HepG2 (cell line): ENCODE measurements around the gene DPY19L1. TPM values are rescaled to one million over a fixed set of nuclear protein-coding genes. Genes with fewer than 3 reads are reported as not detected.
"Not testable (repeated sequence)": the region's sequence is repeated elsewhere in the genome, so short reads cannot be mapped to it uniquely, and the experiment has no call there.

Source experiments
- ATAC-seq: fragments of 200-7000 bp; cut with Tn5 transposase; 3 replicates; pipeline ENCODE4 v1.9.1; 2020; ENCODE audit warnings: mild to moderate bottlenecking, moderate library complexity
- BruUV-seq: library from RNA; stranded (reverse); fragments of 400-500 nt; replicated peaks from 2 replicates; lab custom pipeline; 2021; lab: Mats Ljungman, UMichigan
- CTCF ChIA-PET: fragments of 300-600 bp; formaldehyde crosslinking; extraction: SDS; loops from one replicate; lab custom pipeline; 2021; ENCODE audit warnings: low total read pairs, inconsistent platforms, low intra/inter-chr PET ratio; lab: Yijun Ruan, JAX
- POLR2A ChIA-PET: fragments of 350-600 bp; sonication (Branson Sonifier 250); formaldehyde crosslinking; loops from one replicate; lab custom pipeline; 2020; ENCODE audit warnings: antibody characterized with exemption, inconsistent platforms; lab: Yijun Ruan, JAX
- DNase-seq: peaks from one replicate; pipeline ENCODE4 v3.0.0-alpha.2; 2015; ENCODE audit warnings: low spot score
- FAIRE-seq: peaks from 3 replicates; lab custom pipeline; 2011; peaks lifted over from hg19 to GRCh38; lab: Jason Lieb, UNC
- H2AFZ ChIP-seq: one replicate; pipeline ENCODE4 v1.6.1; 2011; ENCODE audit warnings: low read length, inconsistent platforms
- H3K27ac ChIP-seq: fragments of 300-600 bp; 3 replicates; pipeline ENCODE4 v1.8.0; 2011; ENCODE audit warnings: mixed run types, mild to moderate bottlenecking, mixed read lengths, low read length, inconsistent platforms; ENCODE audit not compliant: insufficient read depth; ENCODE audit errors: extremely low read length
- H3K27me3 ChIP-seq, 2 experiments: fragments of 200-600 bp in 1 of 2; 2 replicates in 1 of 2; 3 replicates in 1 of 2; pipeline versions ENCODE4 v1.6.0 to v1.8.0; 2011; ENCODE audit warnings: low read length in 2 of 2, mild to moderate bottlenecking in 2 of 2, moderate library complexity in 2 of 2, inconsistent platforms in 1 of 2; ENCODE audit not compliant: insufficient read depth in 2 of 2, control insufficient read depth in 1 of 2
- H3K36me3 ChIP-seq, 2 experiments: fragments of 200-600 bp in 1 of 2; replicated peaks in 1 of 2; 2 replicates in 1 of 2; 3 replicates in 1 of 2; pipeline versions ENCODE4 v1.5.1 to v1.8.0; 2011; ENCODE audit warnings: low read length in 2 of 2, inconsistent platforms in 1 of 2; ENCODE audit not compliant: insufficient read depth in 2 of 2, control insufficient read depth in 1 of 2
- H3K4me1 ChIP-seq: 2 replicates; pipeline ENCODE4 v1.5.1; 2012; ENCODE audit warnings: low read length, inconsistent platforms; ENCODE audit not compliant: insufficient read depth
- H3K4me2 ChIP-seq: 2 replicates; pipeline ENCODE4 v1.6.0; 2011; ENCODE audit warnings: low read depth, low read length, inconsistent platforms
- H3K4me3 ChIP-seq, 3 experiments: fragments of 200-600 bp in 1 of 3; sonication (generic), shearing (Covaris generic) in 1 of 3; replicated peaks in 1 of 3; 2 replicates each; pipeline ENCODE4 v1.5.1; 2011 to 2016; ENCODE audit warnings: low read length in 3 of 3, inconsistent platforms in 2 of 3, low read depth in 2 of 3, mild to moderate bottlenecking in 2 of 3, control low read depth in 1 of 3, mixed read lengths in 1 of 3; ENCODE audit not compliant: insufficient read depth in 1 of 3
- H3K79me2 ChIP-seq: one replicate; pipeline ENCODE4 v1.6.1; 2011; ENCODE audit warnings: low read length, inconsistent platforms; ENCODE audit not compliant: insufficient read depth
- H3K9ac ChIP-seq: 2 replicates; pipeline ENCODE4 v1.6.0; 2011; ENCODE audit warnings: mild to moderate bottlenecking, low read depth, low read length, inconsistent platforms; ENCODE audit not compliant: insufficient read depth
- H3K9me3 ChIP-seq: 2 replicates; pipeline ENCODE4 v1.5.1; 2012; ENCODE audit warnings: mild to moderate bottlenecking, low read length
- H4K20me1 ChIP-seq: 2 replicates; pipeline ENCODE4 v1.6.0; 2011; ENCODE audit warnings: inconsistent platforms, mild to moderate bottlenecking, low read length, moderate library complexity; ENCODE audit not compliant: insufficient read depth
- ARNTL ChIP-seq: sonication (generic); formaldehyde crosslinking; IDR thresholded peaks from 2 replicates; pipeline ENCODE4 v1.4.0; 2020; ENCODE audit warnings: mild to moderate bottlenecking, missing genetic modification reagents
- FOXK2 ChIP-seq: fragments of 450-650 bp; IDR thresholded peaks from 2 replicates; pipeline ENCODE4 v1.6.1; 2016
- HIVEP1 ChIP-seq: sonication (generic); formaldehyde crosslinking; IDR thresholded peaks from 2 replicates; pipeline ENCODE4 v1.4.0; 2020; ENCODE audit warnings: mild to moderate bottlenecking, missing genetic modification reagents
- HNRNPLL ChIP-seq: fragments of 200-400 bp; formaldehyde crosslinking; IDR thresholded peaks from 2 replicates; pipeline ENCODE4 v1.6.1; 2017; ENCODE audit warnings: mild to moderate bottlenecking, low read depth, low read length; ENCODE audit not compliant: poor library complexity, severe bottlenecking
- KLF9 ChIP-seq: IDR thresholded peaks from 2 replicates; pipeline ENCODE4 v1.6.1; 2016; ENCODE audit warnings: low read depth
- MED13 ChIP-seq: sonication (generic); formaldehyde crosslinking; IDR thresholded peaks from 2 replicates; pipeline ENCODE4 v1.5.0; 2020; ENCODE audit warnings: missing genetic modification reagents
- PHB2 ChIP-seq: fragments of 450-650 bp; IDR thresholded peaks from 2 replicates; pipeline ENCODE4 v1.6.1; 2018; ENCODE audit not compliant: partially characterized antibody
- ZBTB21 ChIP-seq: sonication (generic); formaldehyde crosslinking; IDR thresholded peaks from 2 replicates; pipeline ENCODE4 v1.4.0; 2020; ENCODE audit warnings: missing genetic modification reagents
- ZKSCAN8 ChIP-seq: IDR thresholded peaks from 2 replicates; pipeline ENCODE4 v1.6.1; 2016; ENCODE audit warnings: borderline replicate concordance, missing genetic modification reagents, missing compliant biosample characterization
- ZMAT3 ChIP-seq: sonication (generic); formaldehyde crosslinking; conservative IDR thresholded peaks from 2 replicates; pipeline ENCODE4 v1.7.0; 2021; ENCODE audit warnings: missing genetic modification reagents
- ZMYM2 ChIP-seq: sonication (generic); formaldehyde crosslinking; IDR thresholded peaks from 2 replicates; pipeline ENCODE4 v1.8.0; 2022; ENCODE audit warnings: mild to moderate bottlenecking, missing genetic modification reagents
- ZNF333 ChIP-seq: sonication (generic); formaldehyde crosslinking; IDR thresholded peaks from 2 replicates; pipeline ENCODE4 v1.4.0; 2020; ENCODE audit warnings: mild to moderate bottlenecking, missing genetic modification reagents, borderline replicate concordance
- ZNF451 ChIP-seq: sonication (generic); formaldehyde crosslinking; IDR thresholded peaks from 2 replicates; pipeline ENCODE4 v1.5.0; 2020; ENCODE audit warnings: mild to moderate bottlenecking, missing genetic modification reagents
- WGBS: methylation state at CpG from one replicate; pipeline ENCODE4 v1.1.6; 2017; ENCODE audit warnings: low lambda C conversion rate; 5-methylcytosine and 5-hydroxymethylcytosine counted together
- in situ Hi-C: cut with HindIII; loops from 2 replicates; pipeline ENCODE4 v1.10.0; 2017; ENCODE audit warnings: low pct_unique_long_range_greater_than_20kb; ENCODE audit not compliant: extremely low pct_ligation_motif_present
- intact Hi-C: fragments of 100-400 bp; cut with micrococcal nuclease; formaldehyde crosslinking; loops from one replicate; pipeline ENCODE4 v1.10.0; 2022; ENCODE audit not compliant: unreplicated experiment
- polyA plus RNA-seq, 8 experiments: library from polyadenylated mRNA; depleted of rRNA in 3 of 8; stranded (reverse) in 7 of 8; unstranded in 1 of 8; fragments of >200 nt; fragmentation: Illumina TruSeq in 4 of 8; extraction: Trizol in 4 of 8; gene quantifications; 2 replicates each; pipeline versions ENCODE4 v1.2.1 to v1.2.3, GENCODE V29; 2011 to 2016; ENCODE audit warnings: low read depth in 4 of 8, missing spikeins in 1 of 8, mixed read lengths in 1 of 8; ENCODE audit not compliant: insufficient read depth in 1 of 8
- total RNA-seq, 5 experiments: library from RNA; depleted of rRNA; stranded (reverse); fragments of >200 nt; fragmentation: Illumina TruSeq; extraction: Trizol; gene quantifications; 2 replicates each; pipeline ENCODE4 v1.2.3, GENCODE V29; 2016; ENCODE audit warnings: low read depth in 1 of 5
- TF ChIP-seq, protein P1 (sequence below): IDR thresholded peaks from 2 replicates; pipeline ENCODE4 v1.6.1; 2016; ENCODE audit warnings: missing biosample characterization, missing genetic modification reagents, low read depth

DPY19L1 gene
- total and polyA plus RNA-seq, 2 of the 13 experiments (the other 11 are each of a cell fraction or from before 2014, with no cell fraction given), result 18.9 to 32.6 TPM

DNA sequence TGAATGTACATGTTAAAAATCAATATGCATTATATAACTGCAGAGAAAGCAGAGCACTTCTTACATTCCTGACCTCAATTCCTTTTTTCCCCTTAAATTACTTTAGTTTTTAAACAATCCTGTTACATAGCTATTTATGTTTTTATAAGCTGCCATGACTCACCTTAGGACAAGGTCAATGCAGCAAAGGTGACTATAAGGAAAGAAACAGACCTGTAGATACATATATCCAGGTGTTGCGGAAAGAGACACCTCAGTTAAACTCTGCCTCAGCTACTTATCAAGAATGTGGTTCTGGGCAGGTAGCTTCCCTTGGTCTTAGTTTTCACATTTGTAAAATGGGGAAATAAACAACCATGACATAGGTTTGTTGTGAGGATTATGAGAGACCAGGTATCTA, 105.5 kb downstream of the DPY19L1 start:
- CTCF ChIA-PET, result no interaction called here
- Histone ChIP-seq H3K4me2 (no peak overlapping the region), H3K36me3 (0 out of 5 replicates have a peak, but pooled peaks cover 0 to 2% of the 10 kb centered on the region in 2 experiments), H3K9ac (no peak overlapping the region), H3K4me3 (no peak overlapping the region), H2AFZ (no peak overlapping the region), H4K20me1 (no peaks in the 10 kb centered on the region), H3K4me1 (peaks cover 21% of the 10 kb centered on the region), H3K9me3 (no peaks in the 10 kb centered on the region), H3K27me3 (no peaks in the 10 kb centered on the region), H3K27ac (no peak overlapping the region), H3K79me2 (no peaks in the 10 kb centered on the region)
- WGBS, result 100% methylated on average over 1 of the region's 1 CpG
- no peak for TF ChIP-seq ARNTL
- no peak for TF ChIP-seq ZMYM2 (CRISPR knock-in tag)
- no peak for TF ChIP-seq PHB2
- no peak for TF ChIP-seq ZMAT3 (CRISPR knock-in tag)
- TF ChIP-seq ZNF333, result no peak
- TF ChIP-seq, protein P1, sequence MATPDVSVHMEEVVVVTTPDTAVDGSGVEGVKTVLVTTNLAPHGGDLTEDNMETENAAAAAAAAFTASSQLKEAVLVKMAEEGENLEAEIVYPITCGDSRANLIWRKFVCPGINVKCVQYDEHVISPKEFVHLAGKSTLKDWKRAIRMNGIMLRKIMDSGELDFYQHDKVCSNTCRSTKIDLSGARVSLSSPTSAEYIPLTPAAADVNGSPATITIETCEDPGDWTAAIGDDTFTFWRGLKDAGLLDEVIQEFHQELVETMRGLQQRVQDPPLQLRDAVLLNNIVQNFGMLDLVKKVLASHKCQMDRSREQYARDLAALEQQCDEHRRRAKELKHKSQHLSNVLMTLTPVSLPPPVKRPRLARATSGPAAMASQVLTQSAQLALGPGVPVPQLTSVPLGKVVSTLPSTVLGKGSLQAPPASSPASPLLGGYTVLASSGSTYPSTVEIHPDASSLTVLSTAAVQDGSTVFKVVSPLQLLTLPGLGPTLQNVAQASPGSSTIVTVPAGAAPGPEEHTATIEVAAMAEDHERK (CRISPR knock-in tag), result no peak
- TF ChIP-seq FOXK2, result no peak
- no peak for TF ChIP-seq ZBTB21 (CRISPR knock-in tag)
- no peak for TF ChIP-seq KLF9 (CRISPR knock-in tag)
- TF ChIP-seq MED13 (CRISPR knock-in tag), result no peak
- no peak for TF ChIP-seq HNRNPLL
- TF ChIP-seq ZKSCAN8 (CRISPR knock-in tag), result no peak
- no peak for TF ChIP-seq HIVEP1
- no peak for TF ChIP-seq ZNF451 (CRISPR knock-in tag)
- ATAC-seq (no peak), FAIRE-seq (no peak), DNase-seq (no peak)
- intact Hi-C loops (no loop called here), in situ Hi-C loops (no loop called here)
- POLR2A ChIA-PET, result no interaction called here
- BruUV-seq, result no TSS peak

DNA sequence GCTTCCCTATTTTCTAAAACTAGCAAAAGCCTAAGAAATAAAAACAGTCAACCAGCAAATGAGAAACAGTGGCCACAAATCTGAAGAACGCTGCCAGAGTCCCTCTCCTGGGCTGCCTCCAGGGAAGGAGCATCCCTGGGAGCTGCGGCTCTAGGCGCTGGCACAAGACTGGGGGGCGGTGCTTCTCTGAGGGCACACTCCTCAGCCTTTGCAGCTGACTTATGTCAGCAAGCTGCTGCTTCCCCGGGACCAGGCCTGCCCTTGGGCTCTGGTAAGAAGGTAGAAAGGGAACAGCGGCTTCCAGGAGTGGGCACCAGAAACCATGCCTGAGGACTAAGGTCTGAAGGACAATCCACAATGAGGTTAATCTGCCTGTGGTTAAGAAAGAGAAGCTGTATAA, 107.5 kb downstream of the DPY19L1 start:
- H3K27ac ChIP-seq, H3K4me2 ChIP-seq, H3K9me3 ChIP-seq, H3K36me3 ChIP-seq, CTCF ChIA-PET, BruUV-seq, H3K27me3 ChIP-seq, H3K79me2 ChIP-seq, FAIRE-seq, H3K4me3 ChIP-seq, H2AFZ ChIP-seq, H4K20me1 ChIP-seq, H3K4me1 ChIP-seq, in situ Hi-C loops, ATAC-seq, DNase-seq, H3K9ac ChIP-seq, POLR2A ChIA-PET: not testable (repeated sequence)
- intact Hi-C loops, result loop anchor here (2.0 to 5.0 kb wide), 2 partner anchors 107 to 171 kb away; no protein-coding TSS in a partner anchor
- 93% methylated on average over 4 of the region's 6 CpGs for WGBS
